Small intestine (tissue), 4 donors: Measurements from ENCODE around the gene SH2D3A. TPM values are rescaled to one million over a fixed set of nuclear protein-coding genes. Genes with fewer than 3 reads are reported as not detected.

Experiments used
- polyA plus RNA-seq, 4 donors: library from polyadenylated mRNA; stranded (reverse) in 3 of 4; unstranded in 1 of 4; fragments of 200-250 nt in 3 of 4; fragments of 120-200 nt in 1 of 4; gene quantifications; one replicate each; pipeline versions ENCODE4 v1.2.1 to v1.2.3, GENCODE V29; 2013
- donor health status: healthy with polysubstance abuse.
- donor health status: Bipolar disorder and iron deficiency.
- donor health status: healthy.

The SH2D3A gene
- polyA plus RNA-seq, 4 donors = 23.9 to 71.6 (median 42.1) TPM

Other genes with a start within 250 kb of the SH2D3A start
- gene TNFSF9, start 236.4 kb downstream of the SH2D3A start, polyA plus RNA-seq = under 1 TPM in 2 of 4 donors, not detected in 2; 0.22 to 0.37 TPM
- gene CD70, start 176.3 kb downstream of the SH2D3A start, polyA plus RNA-seq = under 1 TPM in 2 of 4 donors, not detected in 2; 0.15 to 0.89 TPM
- gene TNFSF14, start 97.3 kb downstream of the SH2D3A start, polyA plus RNA-seq = 1 to 10 TPM in 1 of 4 donors, under 1 TPM in 3; 0.22 to 2.2 (median 0.71) TPM
- gene C3, start 46.8 kb downstream of the SH2D3A start, polyA plus RNA-seq = 100 to 1,000 TPM in 2 of 4 donors, 10 to 100 TPM in 1, 1 to 10 TPM in 1; 9.5 to 552 (median 63.2) TPM
- gene GPR108, start 29.9 kb downstream of the SH2D3A start, polyA plus RNA-seq = 100 to 1,000 TPM in 2 of 4 donors, 10 to 100 TPM in 2; 68.9 to 128 (median 89.2) TPM
- 100 to 1,000 TPM in 1 of 4 donors, 10 to 100 TPM in 3; 42.1 to 141 (median 84.1) TPM for gene TRIP10, start 27.8 kb downstream of the SH2D3A start, polyA plus RNA-seq
- gene VAV1, start 5.3 kb upstream of the SH2D3A start, polyA plus RNA-seq = 1 to 10 TPM; 2.5 to 3.5 (median 3.1) TPM
- 1 to 10 TPM in 1 of 4 donors, under 1 TPM in 3; 0.12 to 1.9 (median 0.38) TPM for gene ADGRE1, start 120.1 kb upstream of the SH2D3A start, polyA plus RNA-seq